Suprapubic skin (tissue), 4 donors: ENCODE measurements around the gene LIPJ. TPM values are rescaled to one million over a fixed set of nuclear protein-coding genes. Genes with fewer than 3 reads are reported as not detected.

Experiments
- DNase-seq, 2 donors: peaks; one replicate each; pipeline ENCODE4 v3.0.0-alpha.2; 2019; ENCODE audit warnings: low spot score in 2 of 2
- H3K27ac ChIP-seq: fragments of 200-600 bp; sonication (generic); one replicate; pipeline ENCODE4 v1.5.1; 2019
- H3K27me3 ChIP-seq: fragments of 200-600 bp; sonication (generic); one replicate; pipeline ENCODE4 v1.5.1; 2019
- H3K36me3 ChIP-seq: fragments of 200-600 bp; sonication (generic); one replicate; pipeline ENCODE4 v1.5.1; 2019
- H3K4me1 ChIP-seq: fragments of 200-600 bp; sonication (generic); one replicate; pipeline ENCODE4 v1.5.1; 2019
- H3K4me3 ChIP-seq: fragments of 200-600 bp; sonication (generic); one replicate; pipeline ENCODE4 v1.5.1; 2019; ENCODE audit warnings: mild to moderate bottlenecking
- H3K9me3 ChIP-seq: fragments of 200-600 bp; sonication (generic); one replicate; pipeline ENCODE4 v1.5.1; 2019
- EP300 ChIP-seq: sonication (generic); formaldehyde crosslinking; IDR thresholded peaks from one replicate; pipeline ENCODE4 v1.6.1; 2017; ENCODE audit warnings: antibody characterized with exemption
- POLR2A ChIP-seq, 2 donors: fragments of 450-650 bp; IDR thresholded peaks; one replicate each; pipeline ENCODE4 v1.6.1; 2017; ENCODE audit warnings: antibody characterized with exemption in 2 of 2, mild to moderate bottlenecking in 2 of 2, moderate library complexity in 2 of 2
- POLR2AphosphoS5 ChIP-seq, 3 donors: sonication (generic); formaldehyde crosslinking; IDR thresholded peaks; one replicate each; pipeline ENCODE4 v1.6.1; 2017; ENCODE audit warnings: antibody characterized with exemption in 3 of 3
- WGBS: methylation state at CpG from one replicate; pipeline ENCODE4 v1.1.5; 2018; 5-methylcytosine and 5-hydroxymethylcytosine counted together
- total RNA-seq, 4 donors: library from RNA; depleted of rRNA; stranded (reverse); fragments of >200 nt; gene quantifications; one replicate each; pipeline ENCODE4 v1.1.0, GENCODE V29; 2016
- TF ChIP-seq, protein P1 (sequence below), 2 donors: fragments of 200-600 bp in 1 of 2; fragments of 450-650 bp in 1 of 2; sonication (generic) in 1 of 2; IDR thresholded peaks; one replicate each; pipeline ENCODE4 v1.5.1; 2016 to 2019; ENCODE audit warnings: antibody characterized with exemption in 2 of 2, mild to moderate bottlenecking in 1 of 2, moderate library complexity in 1 of 2

LIPJ gene
- total RNA-seq, 4 donors from 2014 or later = 0.15 to 0.48 (median 0.37) TPM

DNA sequence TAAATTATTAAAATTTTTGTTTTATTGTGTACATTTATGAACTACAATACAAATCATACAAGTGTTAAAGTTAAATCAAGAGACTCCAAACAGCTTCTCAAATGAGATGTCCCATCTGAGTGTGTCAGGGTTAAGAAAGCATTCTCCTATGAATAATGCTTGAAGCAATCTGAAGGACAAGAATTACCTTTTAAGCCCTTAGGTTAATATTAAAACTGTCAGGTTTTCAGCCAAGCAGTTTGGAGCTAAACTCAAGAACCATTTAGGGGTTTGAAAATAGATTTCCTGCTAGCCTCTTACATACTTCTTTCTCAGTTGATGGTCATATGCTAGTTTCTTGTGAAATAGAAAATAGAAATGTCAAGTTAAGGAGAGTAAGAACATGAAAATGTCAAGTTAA lies 38.3 kb downstream of the LIPJ start:
- no peaks in the 10 kb centered on the region for H3K27me3 ChIP-seq

DNA sequence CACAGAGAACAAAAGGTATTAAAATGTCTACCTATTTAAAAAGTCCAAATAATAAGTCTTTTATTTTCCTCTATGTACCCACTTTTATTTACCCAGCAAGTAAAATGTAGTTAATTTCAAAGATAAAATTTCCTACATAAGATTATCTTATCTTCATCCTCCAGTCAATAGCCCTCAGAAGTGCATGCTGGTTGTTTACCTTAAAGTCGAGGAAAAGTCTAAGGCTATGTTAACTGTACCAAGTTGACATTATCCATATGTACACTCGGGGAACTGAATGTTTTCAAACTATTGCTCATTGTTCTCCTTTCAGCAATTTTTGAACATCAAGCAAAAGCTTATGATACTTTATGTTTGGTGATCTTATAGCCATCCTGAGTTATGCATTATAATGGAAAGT lies 53.6 kb downstream of the LIPJ start:
- DNase-seq = no peak

More for the DNA sequence above, 38.3 kb downstream of the LIPJ start:
- Histone ChIP-seq H3K27ac (no peak overlapping the region), H3K4me3 (no peak overlapping the region), H3K4me1 (no peaks in the 10 kb centered on the region), H3K9me3 (no peaks in the 10 kb centered on the region), H3K36me3 (no peaks in the 10 kb centered on the region)
- TF ChIP-seq POLR2AphosphoS5 (IDR thresholded peaks at IDR 0.05) (no peak), EP300 (no peak), POLR2A (IDR thresholded peaks at IDR 0.05) (no peak)
- TF ChIP-seq, protein P1, sequence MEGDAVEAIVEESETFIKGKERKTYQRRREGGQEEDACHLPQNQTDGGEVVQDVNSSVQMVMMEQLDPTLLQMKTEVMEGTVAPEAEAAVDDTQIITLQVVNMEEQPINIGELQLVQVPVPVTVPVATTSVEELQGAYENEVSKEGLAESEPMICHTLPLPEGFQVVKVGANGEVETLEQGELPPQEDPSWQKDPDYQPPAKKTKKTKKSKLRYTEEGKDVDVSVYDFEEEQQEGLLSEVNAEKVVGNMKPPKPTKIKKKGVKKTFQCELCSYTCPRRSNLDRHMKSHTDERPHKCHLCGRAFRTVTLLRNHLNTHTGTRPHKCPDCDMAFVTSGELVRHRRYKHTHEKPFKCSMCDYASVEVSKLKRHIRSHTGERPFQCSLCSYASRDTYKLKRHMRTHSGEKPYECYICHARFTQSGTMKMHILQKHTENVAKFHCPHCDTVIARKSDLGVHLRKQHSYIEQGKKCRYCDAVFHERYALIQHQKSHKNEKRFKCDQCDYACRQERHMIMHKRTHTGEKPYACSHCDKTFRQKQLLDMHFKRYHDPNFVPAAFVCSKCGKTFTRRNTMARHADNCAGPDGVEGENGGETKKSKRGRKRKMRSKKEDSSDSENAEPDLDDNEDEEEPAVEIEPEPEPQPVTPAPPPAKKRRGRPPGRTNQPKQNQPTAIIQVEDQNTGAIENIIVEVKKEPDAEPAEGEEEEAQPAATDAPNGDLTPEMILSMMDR (IDR thresholded peaks at IDR 0.05) = no peak
- no peak for DNase-seq

DNA sequence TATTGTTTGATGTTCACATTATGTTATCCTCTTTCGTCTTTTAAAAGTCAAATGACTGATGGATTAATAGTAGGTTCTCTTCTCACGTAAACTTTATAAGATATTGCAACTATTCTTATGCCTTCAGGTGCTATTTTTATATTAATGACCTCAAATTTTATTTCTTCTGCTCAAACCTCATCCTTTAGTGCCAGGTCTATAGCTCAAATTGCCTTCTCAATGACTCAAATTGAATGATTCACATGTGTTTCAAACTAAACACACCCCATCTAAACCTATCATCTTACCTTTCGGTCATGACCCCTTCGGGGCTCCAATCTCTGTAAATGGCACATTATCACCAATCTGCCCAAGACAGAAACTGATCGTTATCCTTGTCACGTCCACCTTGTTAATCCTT lies 55.6 kb downstream of the LIPJ start:
- 85% methylated on average over 6 of the region's 6 CpGs for WGBS
- Histone ChIP-seq H3K9me3 (peaks cover 9% of the 10 kb centered on the region), H3K36me3 (no peaks in the 10 kb centered on the region), H3K27ac (no peak overlapping the region), H3K27me3 (peaks cover 3% of the 10 kb centered on the region), H3K4me1 (no peaks in the 10 kb centered on the region), H3K4me3 (no peak overlapping the region)
- DNase-seq = no peak
- TF ChIP-seq POLR2A (IDR thresholded peaks at IDR 0.05) (no peak), POLR2AphosphoS5 (IDR thresholded peaks at IDR 0.05) (no peak), EP300 (no peak)
- TF ChIP-seq, protein P1 (IDR thresholded peaks at IDR 0.05) = no peak

More for the DNA sequence above, 53.6 kb downstream of the LIPJ start:
- Histone ChIP-seq H3K4me1 (no peaks in the 10 kb centered on the region), H3K4me3 (no peak overlapping the region), H3K9me3 (peaks cover 9% of the 10 kb centered on the region), H3K36me3 (no peaks in the 10 kb centered on the region), H3K27me3 (peaks cover 3% of the 10 kb centered on the region), H3K27ac (no peak overlapping the region)
- no peak for TF ChIP-seq POLR2AphosphoS5 (IDR thresholded peaks at IDR 0.05)
- no peak for TF ChIP-seq EP300
- TF ChIP-seq POLR2A (IDR thresholded peaks at IDR 0.05) = no peak
- TF ChIP-seq, protein P1 (IDR thresholded peaks at IDR 0.05) = no peak
- WGBS = 75% methylated on average over 2 of the region's 2 CpGs

DNA sequence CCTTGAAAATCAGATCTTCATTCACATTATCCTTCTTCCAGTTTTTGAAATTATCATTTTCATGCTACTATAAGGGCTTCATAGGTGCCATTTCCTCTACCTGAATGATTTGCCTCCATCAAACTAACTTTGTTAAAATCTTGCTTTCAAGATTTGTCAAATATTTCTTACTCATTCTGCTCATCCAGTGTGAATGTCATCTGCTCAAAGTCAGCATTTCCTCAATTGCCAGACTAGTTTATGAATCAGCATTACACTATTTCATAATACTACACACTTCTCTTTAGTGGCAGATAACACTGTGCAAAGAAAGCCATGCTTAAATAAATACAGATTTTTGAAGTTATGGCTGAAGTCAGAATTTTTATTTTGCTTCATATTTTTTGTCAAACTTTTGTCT lies 56.4 kb downstream of the LIPJ start:
- no peak for DNase-seq
- Histone ChIP-seq H3K4me1 (no peaks in the 10 kb centered on the region), H3K36me3 (no peaks in the 10 kb centered on the region), H3K4me3 (no peak overlapping the region), H3K9me3 (peaks cover 3% of the 10 kb centered on the region), H3K27ac (no peak overlapping the region), H3K27me3 (peaks cover 3% of the 10 kb centered on the region)
- TF ChIP-seq, protein P1 (IDR thresholded peaks at IDR 0.05) = no peak
- TF ChIP-seq POLR2AphosphoS5 (IDR thresholded peaks at IDR 0.05) (no peak), POLR2A (IDR thresholded peaks at IDR 0.05) (no peak), EP300 (no peak)

DNA sequence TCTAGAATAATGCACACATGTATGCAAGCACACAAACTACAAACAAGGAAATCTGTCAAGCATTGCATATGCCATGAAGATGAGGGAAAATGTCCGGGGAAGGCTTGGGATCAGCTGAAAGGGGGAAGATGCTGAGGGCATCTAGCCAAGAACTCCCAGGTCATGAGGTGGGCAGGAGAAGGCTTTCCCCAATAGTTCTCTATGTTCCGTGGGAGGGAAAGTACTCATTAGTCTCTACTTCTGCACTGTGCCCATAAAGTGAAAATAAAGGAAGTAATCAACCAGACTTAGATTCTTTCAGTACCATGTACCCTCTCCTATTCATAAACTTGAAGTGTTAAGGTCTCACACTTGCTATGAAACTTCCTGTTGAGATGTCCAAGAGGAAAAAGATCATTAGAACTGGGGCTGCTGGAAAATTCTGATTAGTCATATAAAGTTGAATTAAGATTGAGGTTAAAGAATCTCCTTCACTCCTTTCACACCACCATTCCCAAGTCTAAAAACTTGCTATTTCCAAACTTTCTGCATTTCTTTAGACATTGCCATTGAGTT lies 60.6 kb downstream of the LIPJ start:
- 51% methylated on average over 2 of the region's 2 CpGs for WGBS
- H3K9me3 ChIP-seq = no peaks in the 10 kb centered on the region

More for the DNA sequence above, 60.6 kb downstream of the LIPJ start:
- no peak overlapping the region for H3K27ac ChIP-seq
- TF ChIP-seq, protein P1 (IDR thresholded peaks at IDR 0.05) = no peak
- H3K4me1 ChIP-seq = no peaks in the 10 kb centered on the region
- H3K36me3 ChIP-seq = no peaks in the 10 kb centered on the region
- no peaks in the 10 kb centered on the region for H3K27me3 ChIP-seq
- no peak for DNase-seq
- no peak overlapping the region for H3K4me3 ChIP-seq
